GM23338 (cell line): Measurements from ENCODE around the gene PCSK2.

Experiments
- CREB1 ChIP-seq: fragments of 250-450 bp; sonication (Bioruptor Pico); IDR thresholded peaks from 2 replicates; pipeline ENCODE4 v1.5.0; 2020; ENCODE audit warnings: low read depth, mild to moderate bottlenecking, moderate library complexity
- EZH2 ChIP-seq: fragments of 200-600 bp; sonication (generic); IDR thresholded peaks from one replicate; pipeline ENCODE4 v1.8.0; 2017; ENCODE audit warnings: antibody characterized with exemption, mild to moderate bottlenecking, low read depth; ENCODE audit not compliant: unreplicated experiment
- EZH2phosphoT487 ChIP-seq: fragments of 200-600 bp; sonication (generic); IDR thresholded peaks from one replicate; pipeline ENCODE4 v1.8.1; 2018; ENCODE audit warnings: antibody characterized with exemption; ENCODE audit not compliant: unreplicated experiment
- JUNB ChIP-seq: IDR thresholded peaks from one replicate; pipeline ENCODE4 v1.6.1; 2016; ENCODE audit warnings: antibody characterized with exemption; ENCODE audit not compliant: unreplicated experiment
- NANOG ChIP-seq: IDR thresholded peaks from 2 replicates; pipeline ENCODE4 v1.6.1; 2016; ENCODE audit warnings: antibody characterized with exemption, borderline replicate concordance
- POLR2AphosphoS5 ChIP-seq: IDR thresholded peaks from 2 replicates; pipeline ENCODE4 v1.6.1; 2016; ENCODE audit warnings: antibody characterized with exemption, low read depth
- STAT1 ChIP-seq: IDR thresholded peaks from one replicate; pipeline ENCODE4 v1.6.1; 2016; ENCODE audit warnings: antibody characterized with exemption; ENCODE audit not compliant: unreplicated experiment
- ZNF114 ChIP-seq: fragments of 250-450 bp; sonication (Bioruptor Pico); IDR thresholded peaks from 2 replicates; pipeline ENCODE4 v1.5.0; 2020; ENCODE audit warnings: mild to moderate bottlenecking, moderate library complexity
- ZNF331 ChIP-seq: fragments of 250-450 bp; sonication (Bioruptor Pico); IDR thresholded peaks from 2 replicates; pipeline ENCODE4 v1.5.0; 2020; ENCODE audit warnings: low read depth, mild to moderate bottlenecking, moderate library complexity
- TF ChIP-seq, protein P1 (sequence below), 2 experiments: fragments of 200-600 bp in 1 of 2; sonication (generic) in 1 of 2; conservative IDR thresholded peaks; 2 replicates each; pipeline versions ENCODE4 v1.5.1 to v1.6.1; 2016 to 2017; ENCODE audit warnings: antibody characterized with exemption in 2 of 2, low read depth in 2 of 2, mild to moderate bottlenecking in 2 of 2, moderate library complexity in 1 of 2
- TF ChIP-seq, protein P2 (sequence below): IDR thresholded peaks from one replicate; pipeline ENCODE4 v1.6.1; 2018; ENCODE audit warnings: antibody characterized with exemption; ENCODE audit not compliant: unreplicated experiment
- TF ChIP-seq, protein P3 (sequence below): IDR thresholded peaks from 2 replicates; pipeline ENCODE4 v1.6.1; 2016; ENCODE audit warnings: antibody characterized with exemption
- TF ChIP-seq, protein P4 (sequence below): fragments of 250-450 bp; sonication (Bioruptor Pico); IDR thresholded peaks from 2 replicates; pipeline ENCODE4 v1.5.0; 2020; ENCODE audit warnings: mild to moderate bottlenecking, moderate library complexity

DNA sequence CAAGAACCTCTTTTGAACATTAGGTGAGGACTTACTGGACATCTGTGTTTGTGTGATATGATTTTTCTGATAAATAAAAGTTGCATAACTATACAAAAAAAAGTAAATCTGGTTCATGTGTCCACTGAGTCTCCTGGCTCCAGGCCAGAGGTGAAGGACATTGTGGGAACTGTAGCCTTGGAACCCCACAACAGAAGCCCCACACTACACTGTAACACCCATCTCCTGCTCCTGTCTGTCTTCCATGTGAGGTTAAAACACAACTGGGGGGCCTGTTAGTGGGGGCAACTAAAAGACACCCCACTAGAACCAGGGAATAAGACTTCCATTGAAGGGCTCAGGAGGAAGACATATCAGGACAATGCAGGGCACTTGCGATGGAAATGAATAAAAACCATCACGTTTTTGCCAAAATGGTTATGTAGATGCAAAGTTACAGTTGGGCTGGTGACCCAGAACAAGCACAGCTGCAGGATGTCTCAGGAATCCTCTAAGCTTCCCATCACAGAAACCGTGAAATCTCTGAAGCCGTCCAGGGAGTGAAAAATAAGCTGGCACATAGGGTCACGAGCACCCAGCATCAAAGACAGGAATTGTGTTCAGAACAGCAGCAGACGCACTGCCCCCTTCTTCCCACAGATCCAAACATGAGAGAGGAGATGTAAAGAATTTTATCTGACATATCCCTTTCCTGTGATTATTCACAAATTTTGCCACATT, 36.7 kb upstream of the PCSK2 start:
- no peak for TF ChIP-seq EZH2
- no peak for TF ChIP-seq ZNF331 (CRISPR knock-in tag)
- TF ChIP-seq, protein P1, sequence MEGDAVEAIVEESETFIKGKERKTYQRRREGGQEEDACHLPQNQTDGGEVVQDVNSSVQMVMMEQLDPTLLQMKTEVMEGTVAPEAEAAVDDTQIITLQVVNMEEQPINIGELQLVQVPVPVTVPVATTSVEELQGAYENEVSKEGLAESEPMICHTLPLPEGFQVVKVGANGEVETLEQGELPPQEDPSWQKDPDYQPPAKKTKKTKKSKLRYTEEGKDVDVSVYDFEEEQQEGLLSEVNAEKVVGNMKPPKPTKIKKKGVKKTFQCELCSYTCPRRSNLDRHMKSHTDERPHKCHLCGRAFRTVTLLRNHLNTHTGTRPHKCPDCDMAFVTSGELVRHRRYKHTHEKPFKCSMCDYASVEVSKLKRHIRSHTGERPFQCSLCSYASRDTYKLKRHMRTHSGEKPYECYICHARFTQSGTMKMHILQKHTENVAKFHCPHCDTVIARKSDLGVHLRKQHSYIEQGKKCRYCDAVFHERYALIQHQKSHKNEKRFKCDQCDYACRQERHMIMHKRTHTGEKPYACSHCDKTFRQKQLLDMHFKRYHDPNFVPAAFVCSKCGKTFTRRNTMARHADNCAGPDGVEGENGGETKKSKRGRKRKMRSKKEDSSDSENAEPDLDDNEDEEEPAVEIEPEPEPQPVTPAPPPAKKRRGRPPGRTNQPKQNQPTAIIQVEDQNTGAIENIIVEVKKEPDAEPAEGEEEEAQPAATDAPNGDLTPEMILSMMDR (conservative IDR thresholded peaks at IDR 0.05; ENCODE audit: low read depth in 2 of 2): no peak
- TF ChIP-seq EZH2phosphoT487: no peak
- TF ChIP-seq CREB1: no peak
- TF ChIP-seq POLR2AphosphoS5: no peak
- TF ChIP-seq, protein P2, sequence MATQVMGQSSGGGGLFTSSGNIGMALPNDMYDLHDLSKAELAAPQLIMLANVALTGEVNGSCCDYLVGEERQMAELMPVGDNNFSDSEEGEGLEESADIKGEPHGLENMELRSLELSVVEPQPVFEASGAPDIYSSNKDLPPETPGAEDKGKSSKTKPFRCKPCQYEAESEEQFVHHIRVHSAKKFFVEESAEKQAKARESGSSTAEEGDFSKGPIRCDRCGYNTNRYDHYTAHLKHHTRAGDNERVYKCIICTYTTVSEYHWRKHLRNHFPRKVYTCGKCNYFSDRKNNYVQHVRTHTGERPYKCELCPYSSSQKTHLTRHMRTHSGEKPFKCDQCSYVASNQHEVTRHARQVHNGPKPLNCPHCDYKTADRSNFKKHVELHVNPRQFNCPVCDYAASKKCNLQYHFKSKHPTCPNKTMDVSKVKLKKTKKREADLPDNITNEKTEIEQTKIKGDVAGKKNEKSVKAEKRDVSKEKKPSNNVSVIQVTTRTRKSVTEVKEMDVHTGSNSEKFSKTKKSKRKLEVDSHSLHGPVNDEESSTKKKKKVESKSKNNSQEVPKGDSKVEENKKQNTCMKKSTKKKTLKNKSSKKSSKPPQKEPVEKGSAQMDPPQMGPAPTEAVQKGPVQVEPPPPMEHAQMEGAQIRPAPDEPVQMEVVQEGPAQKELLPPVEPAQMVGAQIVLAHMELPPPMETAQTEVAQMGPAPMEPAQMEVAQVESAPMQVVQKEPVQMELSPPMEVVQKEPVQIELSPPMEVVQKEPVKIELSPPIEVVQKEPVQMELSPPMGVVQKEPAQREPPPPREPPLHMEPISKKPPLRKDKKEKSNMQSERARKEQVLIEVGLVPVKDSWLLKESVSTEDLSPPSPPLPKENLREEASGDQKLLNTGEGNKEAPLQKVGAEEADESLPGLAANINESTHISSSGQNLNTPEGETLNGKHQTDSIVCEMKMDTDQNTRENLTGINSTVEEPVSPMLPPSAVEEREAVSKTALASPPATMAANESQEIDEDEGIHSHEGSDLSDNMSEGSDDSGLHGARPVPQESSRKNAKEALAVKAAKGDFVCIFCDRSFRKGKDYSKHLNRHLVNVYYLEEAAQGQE: no peak
- TF ChIP-seq NANOG: no peak
- TF ChIP-seq, protein P3, sequence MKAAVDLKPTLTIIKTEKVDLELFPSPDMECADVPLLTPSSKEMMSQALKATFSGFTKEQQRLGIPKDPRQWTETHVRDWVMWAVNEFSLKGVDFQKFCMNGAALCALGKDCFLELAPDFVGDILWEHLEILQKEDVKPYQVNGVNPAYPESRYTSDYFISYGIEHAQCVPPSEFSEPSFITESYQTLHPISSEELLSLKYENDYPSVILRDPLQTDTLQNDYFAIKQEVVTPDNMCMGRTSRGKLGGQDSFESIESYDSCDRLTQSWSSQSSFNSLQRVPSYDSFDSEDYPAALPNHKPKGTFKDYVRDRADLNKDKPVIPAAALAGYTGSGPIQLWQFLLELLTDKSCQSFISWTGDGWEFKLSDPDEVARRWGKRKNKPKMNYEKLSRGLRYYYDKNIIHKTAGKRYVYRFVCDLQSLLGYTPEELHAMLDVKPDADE: no peak
- no peak for TF ChIP-seq JUNB
- no peak for TF ChIP-seq ZNF114 (CRISPR knock-in tag)
- TF ChIP-seq STAT1: no peak
- TF ChIP-seq, protein P4, sequence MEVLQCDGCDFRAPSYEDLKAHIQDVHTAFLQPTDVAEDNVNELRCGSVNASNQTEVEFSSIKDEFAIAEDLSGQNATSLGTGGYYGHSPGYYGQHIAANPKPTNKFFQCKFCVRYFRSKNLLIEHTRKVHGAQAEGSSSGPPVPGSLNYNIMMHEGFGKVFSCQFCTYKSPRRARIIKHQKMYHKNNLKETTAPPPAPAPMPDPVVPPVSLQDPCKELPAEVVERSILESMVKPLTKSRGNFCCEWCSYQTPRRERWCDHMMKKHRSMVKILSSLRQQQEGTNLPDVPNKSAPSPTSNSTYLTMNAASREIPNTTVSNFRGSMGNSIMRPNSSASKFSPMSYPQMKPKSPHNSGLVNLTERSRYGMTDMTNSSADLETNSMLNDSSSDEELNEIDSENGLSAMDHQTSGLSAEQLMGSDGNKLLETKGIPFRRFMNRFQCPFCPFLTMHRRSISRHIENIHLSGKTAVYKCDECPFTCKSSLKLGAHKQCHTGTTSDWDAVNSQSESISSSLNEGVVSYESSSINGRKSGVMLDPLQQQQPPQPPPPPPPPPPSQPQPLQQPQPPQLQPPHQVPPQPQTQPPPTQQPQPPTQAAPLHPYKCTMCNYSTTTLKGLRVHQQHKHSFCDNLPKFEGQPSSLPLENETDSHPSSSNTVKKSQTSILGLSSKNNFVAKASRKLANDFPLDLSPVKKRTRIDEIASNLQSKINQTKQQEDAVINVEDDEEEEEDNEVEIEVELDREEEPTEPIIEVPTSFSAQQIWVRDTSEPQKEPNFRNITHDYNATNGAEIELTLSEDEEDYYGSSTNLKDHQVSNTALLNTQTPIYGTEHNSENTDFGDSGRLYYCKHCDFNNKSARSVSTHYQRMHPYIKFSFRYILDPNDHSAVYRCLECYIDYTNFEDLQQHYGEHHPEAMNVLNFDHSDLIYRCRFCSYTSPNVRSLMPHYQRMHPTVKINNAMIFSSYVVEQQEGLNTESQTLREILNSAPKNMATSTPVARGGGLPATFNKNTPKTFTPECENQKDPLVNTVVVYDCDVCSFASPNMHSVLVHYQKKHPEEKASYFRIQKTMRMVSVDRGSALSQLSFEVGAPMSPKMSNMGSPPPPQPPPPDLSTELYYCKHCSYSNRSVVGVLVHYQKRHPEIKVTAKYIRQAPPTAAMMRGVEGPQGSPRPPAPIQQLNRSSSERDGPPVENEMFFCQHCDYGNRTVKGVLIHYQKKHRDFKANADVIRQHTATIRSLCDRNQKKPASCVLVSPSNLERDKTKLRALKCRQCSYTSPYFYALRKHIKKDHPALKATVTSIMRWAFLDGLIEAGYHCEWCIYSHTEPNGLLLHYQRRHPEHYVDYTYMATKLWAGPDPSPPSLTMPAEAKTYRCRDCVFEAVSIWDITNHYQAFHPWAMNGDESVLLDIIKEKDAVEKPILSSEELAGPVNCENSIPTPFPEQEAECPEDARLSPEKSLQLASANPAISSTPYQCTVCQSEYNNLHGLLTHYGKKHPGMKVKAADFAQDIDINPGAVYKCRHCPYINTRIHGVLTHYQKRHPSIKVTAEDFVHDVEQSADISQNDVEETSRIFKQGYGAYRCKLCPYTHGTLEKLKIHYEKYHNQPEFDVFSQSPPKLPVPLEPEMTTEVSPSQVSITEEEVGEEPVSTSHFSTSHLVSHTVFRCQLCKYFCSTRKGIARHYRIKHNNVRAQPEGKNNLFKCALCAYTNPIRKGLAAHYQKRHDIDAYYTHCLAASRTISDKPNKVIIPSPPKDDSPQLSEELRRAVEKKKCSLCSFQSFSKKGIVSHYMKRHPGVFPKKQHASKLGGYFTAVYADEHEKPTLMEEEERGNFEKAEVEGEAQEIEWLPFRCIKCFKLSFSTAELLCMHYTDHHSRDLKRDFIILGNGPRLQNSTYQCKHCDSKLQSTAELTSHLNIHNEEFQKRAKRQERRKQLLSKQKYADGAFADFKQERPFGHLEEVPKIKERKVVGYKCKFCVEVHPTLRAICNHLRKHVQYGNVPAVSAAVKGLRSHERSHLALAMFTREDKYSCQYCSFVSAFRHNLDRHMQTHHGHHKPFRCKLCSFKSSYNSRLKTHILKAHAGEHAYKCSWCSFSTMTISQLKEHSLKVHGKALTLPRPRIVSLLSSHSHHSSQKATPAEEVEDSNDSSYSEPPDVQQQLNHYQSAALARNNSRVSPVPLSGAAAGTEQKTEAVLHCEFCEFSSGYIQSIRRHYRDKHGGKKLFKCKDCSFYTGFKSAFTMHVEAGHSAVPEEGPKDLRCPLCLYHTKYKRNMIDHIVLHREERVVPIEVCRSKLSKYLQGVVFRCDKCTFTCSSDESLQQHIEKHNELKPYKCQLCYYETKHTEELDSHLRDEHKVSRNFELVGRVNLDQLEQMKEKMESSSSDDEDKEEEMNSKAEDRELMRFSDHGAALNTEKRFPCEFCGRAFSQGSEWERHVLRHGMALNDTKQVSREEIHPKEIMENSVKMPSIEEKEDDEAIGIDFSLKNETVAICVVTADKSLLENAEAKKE: no peak
